ENCODE data around the gene ZDHHC9. TPM values are rescaled to one million over a fixed set of nuclear protein-coding genes. Genes with fewer than 3 reads are reported as not detected.
A peak's percentile ranks its signal among the peaks of the same experiment; 100 is the strongest.

Gene ZDHHC9
- total and polyA plus RNA-seq, 4 donors: 17.4 to 74.6 (median 40.6) TPM

- peak; percentile 21 for TF ChIP-seq CTCF (IDR thresholded peaks at IDR 0.05; ENCODE audit: control extremely low read depth, extremely low read depth)
- Histone ChIP-seq H3K9ac (ENCODE audit: insufficient read depth in 1 of 2, low read length in 2 of 2) (no peak overlapping the region), H3K4me3 (no peak overlapping the region), H3K36me3 (ENCODE audit: control insufficient read depth in 4 of 4, insufficient read depth in 4 of 4, low read length in 4 of 4) (peaks cover 0 to 8% (median 3%) of the 10 kb centered on the region in 4 donors), H3K9me3 (ENCODE audit: control insufficient read depth in 4 of 4, insufficient read depth in 3 of 4, low read length in 3 of 4) (no peaks in the 10 kb centered on the region), H3K4me1 (ENCODE audit: control insufficient read depth in 5 of 5, insufficient read depth in 5 of 5, low read length in 5 of 5) (no peaks in the 10 kb centered on the region), H3K27me3 (ENCODE audit: control insufficient read depth in 3 of 3, insufficient read depth in 3 of 3, low read length in 2 of 3) (no peaks in the 10 kb centered on the region), H3K27ac (ENCODE audit: low read depth in 1 of 2, low read length in 1 of 2) (no peak overlapping the region)
- ATAC-seq (ENCODE audit: insufficient read depth, low FRiP score) (no peak), DNase-seq (peak in 2 of 3 donors; percentile 35 to 52)
- 58 to 60% methylated on average over 2 of the region's 2 CpGs for WGBS, 2 donors
These were observed 20.6 kb downstream of the ZDHHC9 start for GRCh38 chrX:129823115-129823514.

GRCh38 chrX:129818123-129818522 lies 25.6 kb downstream of the ZDHHC9 start:
- Histone ChIP-seq H3K36me3 (ENCODE audit: control insufficient read depth in 4 of 4, insufficient read depth in 4 of 4, low read length in 4 of 4) (peaks cover 0 to 2% (median 0%) of the 10 kb centered on the region in 4 donors), H3K4me3 (no peak overlapping the region), H3K9ac (ENCODE audit: insufficient read depth in 1 of 2, low read length in 2 of 2) (no peak overlapping the region), H3K27me3 (ENCODE audit: control insufficient read depth in 3 of 3, insufficient read depth in 3 of 3, low read length in 2 of 3) (no peaks in the 10 kb centered on the region), H3K27ac (ENCODE audit: low read depth in 1 of 2, low read length in 1 of 2) (no peak overlapping the region), H3K9me3 (ENCODE audit: control insufficient read depth in 4 of 4, insufficient read depth in 3 of 4, low read length in 3 of 4) (peaks cover 0 to 3% (median 0%) of the 10 kb centered on the region in 4 donors), H3K4me1 (ENCODE audit: control insufficient read depth in 5 of 5, insufficient read depth in 5 of 5, low read length in 5 of 5) (no peaks in the 10 kb centered on the region)
- ATAC-seq (ENCODE audit: insufficient read depth, low FRiP score) (no peak), DNase-seq (no peak)
- WGBS, 2 donors: 85 to 100% methylated on average over 2 of the region's 2 CpGs
- TF ChIP-seq CTCF (IDR thresholded peaks at IDR 0.05; ENCODE audit: control extremely low read depth, extremely low read depth): no peak

GRCh38 chrX:129813662-129814368 lies 29.9 kb downstream of the ZDHHC9 start:
- H3K36me3 ChIP-seq (ENCODE audit: control insufficient read depth in 4 of 4, insufficient read depth in 4 of 4, low read length in 4 of 4): peaks cover 4 to 9% (median 7%) of the 10 kb centered on the region in 4 donors
- H3K4me1 ChIP-seq (ENCODE audit: control insufficient read depth in 5 of 5, insufficient read depth in 5 of 5, low read length in 5 of 5): no peaks in the 10 kb centered on the region
- no peak overlapping the region for H3K4me3 ChIP-seq
- WGBS, 2 donors: 67 to 72% methylated on average over 6 of the region's 6 CpGs
- ATAC-seq (ENCODE audit: insufficient read depth, low FRiP score) (no peak), DNase-seq (no peak)
- no peaks in the 10 kb centered on the region for H3K27me3 ChIP-seq (ENCODE audit: control insufficient read depth in 3 of 3, insufficient read depth in 3 of 3, low read length in 2 of 3)
- H3K9me3 ChIP-seq (ENCODE audit: control insufficient read depth in 4 of 4, insufficient read depth in 3 of 4, low read length in 3 of 4): peaks cover 0 to 3% (median 0%) of the 10 kb centered on the region in 4 donors
- H3K9ac ChIP-seq (ENCODE audit: insufficient read depth in 1 of 2, low read length in 2 of 2): no peak overlapping the region
- TF ChIP-seq CTCF (IDR thresholded peaks at IDR 0.05; ENCODE audit: control extremely low read depth, extremely low read depth): no peak
- no peak overlapping the region for H3K27ac ChIP-seq (ENCODE audit: low read depth in 1 of 2, low read length in 1 of 2)
